Amygdala (tissue), 56 donors: Measurements from ENCODE around the gene GATA3.

Source experiments
- DNase-seq, 56 donors: peaks; one replicate each; lab custom pipeline; 2025; lab: John Stamatoyannopoulos, UW

GATA3 gene

GRCh38 chr10:8122611-8123369 is 68.3 kb downstream of the GATA3 start:
- DNase-seq = no peak

GRCh38 chr10:8124436-8124835 is 69.9 kb downstream of the GATA3 start:
- DNase-seq = no peak
